Fibroblast of lung (primary cell): ENCODE data around the gene WNT11. TPM values are rescaled to one million over a fixed set of nuclear protein-coding genes. Genes with fewer than 3 reads are reported as not detected.
"Not testable (repeated sequence)": the region's sequence is repeated elsewhere in the genome, so short reads cannot be mapped to it uniquely, and the experiment has no call there.

Source experiments
- DNase-seq, 2 donors: peaks; one replicate each; pipeline versions ENCODE4 v3.0.0 to v3.0.0-alpha.2; 2010; ENCODE audit warnings: low read depth in 2 of 2
- H2AFZ ChIP-seq: 2 replicates; pipeline ENCODE4 v1.5.1; 2012; ENCODE audit warnings: low read length, control low read depth, inconsistent platforms
- H3K27ac ChIP-seq: 2 replicates; pipeline ENCODE4 v1.5.1; 2011; ENCODE audit warnings: low read length, control low read depth; ENCODE audit not compliant: insufficient read depth
- H3K27me3 ChIP-seq: 2 replicates; pipeline ENCODE4 v1.5.1; 2011; ENCODE audit warnings: mild to moderate bottlenecking, low read length; ENCODE audit not compliant: control insufficient read depth, insufficient read depth
- H3K36me3 ChIP-seq: 2 replicates; pipeline ENCODE4 v1.5.1; 2011; ENCODE audit warnings: low read length; ENCODE audit not compliant: control insufficient read depth, insufficient read depth
- H3K4me1 ChIP-seq: 2 replicates; pipeline ENCODE4 v1.5.1; 2011; ENCODE audit warnings: low read length; ENCODE audit not compliant: control insufficient read depth, insufficient read depth; ENCODE audit errors: extremely low read depth
- H3K4me2 ChIP-seq: 2 replicates; pipeline ENCODE4 v1.5.1; 2011; ENCODE audit warnings: low read length, control low read depth; ENCODE audit not compliant: insufficient read depth; ENCODE audit errors: extremely low read depth
- H3K4me3 ChIP-seq, 4 experiments: fragments of 200-600 bp in 1 of 4; sonication (generic) in 1 of 4; replicated peaks in 1 of 4; 2 replicates each; pipeline ENCODE4 v1.5.1; 2011 to 2016; ENCODE audit warnings: low read length in 4 of 4, low read depth in 3 of 4, mild to moderate bottlenecking in 3 of 4, control low read depth in 2 of 4, inconsistent platforms in 1 of 4, mixed read lengths in 1 of 4; ENCODE audit not compliant: insufficient read depth in 1 of 4; ENCODE audit errors: control extremely low read depth in 1 of 4
- H3K79me2 ChIP-seq: 2 replicates; pipeline ENCODE4 v1.5.1; 2012; ENCODE audit warnings: mild to moderate bottlenecking, low read length, inconsistent platforms; ENCODE audit not compliant: control insufficient read depth, insufficient read depth
- H3K9ac ChIP-seq: 2 replicates; pipeline ENCODE4 v1.5.1; 2011; ENCODE audit warnings: mild to moderate bottlenecking, low read length, control low read depth; ENCODE audit not compliant: insufficient read depth
- H3K9me3 ChIP-seq: 2 replicates; pipeline ENCODE4 v1.5.1; 2012; ENCODE audit warnings: low read depth, low read length; ENCODE audit not compliant: control insufficient read depth, insufficient read depth
- H4K20me1 ChIP-seq: 2 replicates; pipeline ENCODE4 v1.5.1; 2011; ENCODE audit warnings: low read length; ENCODE audit not compliant: control insufficient read depth, insufficient read depth; ENCODE audit errors: extremely low read depth
- CTCF ChIP-seq, 2 donors: IDR thresholded peaks in 1 of 2; conservative IDR thresholded peaks in 1 of 2; 1 replicate in 1 of 2; 2 replicates in 1 of 2; pipeline ENCODE4 v1.5.1; 2011 to 2012; ENCODE audit warnings: low read length in 2 of 2, control low read depth in 1 of 2, inconsistent platforms in 1 of 2, low read depth in 1 of 2, mild to moderate bottlenecking in 1 of 2
- EZH2 ChIP-seq: IDR thresholded peaks from 2 replicates; pipeline ENCODE4 v1.5.1; 2012; ENCODE audit warnings: low read length, control low read depth, mild to moderate bottlenecking; ENCODE audit errors: missing control alignments
- polyA plus RNA-seq, 2 donors: library from polyadenylated mRNA; depleted of rRNA in 1 of 2; stranded (reverse) in 1 of 2; unstranded in 1 of 2; fragments of >200 nt; gene quantifications; 2 replicates each; pipeline ENCODE4 v1.2.1, GENCODE V29; 2011 to 2012; ENCODE audit warnings: missing spikeins in 1 of 2
- total RNA-seq: library from RNA; depleted of rRNA; stranded (reverse); fragments of >200 nt; gene quantifications from 2 replicates; pipeline ENCODE4 v1.2.1, GENCODE V29; 2014

Gene WNT11
- total and polyA plus RNA-seq, 2 donors (not counting 1 experiment from before 2014, with no cell fraction given) = 0.07 to 0.33 TPM

- Histone ChIP-seq H3K27ac (no peak overlapping the region), H3K79me2 (no peaks in the 10 kb centered on the region), H3K4me2 (no peak overlapping the region), H3K9me3 (no peaks in the 10 kb centered on the region), H3K9ac (no peak overlapping the region), H3K4me1 (no peaks in the 10 kb centered on the region), H2AFZ (no peak overlapping the region), H3K4me3 (no peak overlapping the region), H3K27me3 (peaks cover 17% of the 10 kb centered on the region), H3K36me3 (no peaks in the 10 kb centered on the region), H4K20me1 (no peaks in the 10 kb centered on the region)
- DNase-seq = no peak
- TF ChIP-seq EZH2 = no peak
- no peak for TF ChIP-seq CTCF (conservative IDR thresholded peaks at IDR 0.05 in 1 of 2, IDR thresholded peaks at IDR 0.05 in 1 of 2; ENCODE audit: low read depth in 1 of 2, low read length in 2 of 2)
These were observed 4.5 kb downstream of the WNT11 start for GRCh38 chr11:76201672-76202412.

DNA sequence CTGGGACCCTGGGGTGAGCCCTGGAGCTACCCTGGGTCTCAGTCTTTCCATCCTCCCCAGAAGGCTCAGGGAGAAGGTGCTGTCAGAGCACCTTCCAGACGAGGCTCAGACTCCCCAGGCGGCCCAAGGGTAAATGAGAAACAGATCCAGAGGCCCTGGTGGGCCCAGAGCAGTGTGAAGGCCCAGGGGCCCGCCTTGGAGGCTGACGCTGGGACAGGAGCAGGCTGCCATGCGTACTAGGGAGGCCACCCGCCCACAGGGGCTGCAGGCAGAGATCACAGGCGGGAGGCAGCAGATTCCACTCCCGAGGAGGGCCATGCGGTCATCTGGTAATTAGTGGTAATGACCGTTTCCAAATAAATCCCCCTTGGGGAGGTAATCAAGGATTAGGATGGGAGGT, 5.2 kb downstream of the WNT11 start:
- Histone ChIP-seq H3K36me3 (no peaks in the 10 kb centered on the region), H3K4me1 (no peaks in the 10 kb centered on the region), H4K20me1 (no peaks in the 10 kb centered on the region), H3K9ac (no peak overlapping the region), H3K9me3 (no peaks in the 10 kb centered on the region), H3K4me3 (no peak overlapping the region), H2AFZ (no peak overlapping the region), H3K79me2 (no peaks in the 10 kb centered on the region), H3K27ac (no peak overlapping the region), H3K4me2 (no peak overlapping the region), H3K27me3 (peaks cover 13% of the 10 kb centered on the region)
- DNase-seq = no peak
- no peak for TF ChIP-seq CTCF (conservative IDR thresholded peaks at IDR 0.05 in 1 of 2, IDR thresholded peaks at IDR 0.05 in 1 of 2; ENCODE audit: low read depth in 1 of 2, low read length in 2 of 2)

DNA sequence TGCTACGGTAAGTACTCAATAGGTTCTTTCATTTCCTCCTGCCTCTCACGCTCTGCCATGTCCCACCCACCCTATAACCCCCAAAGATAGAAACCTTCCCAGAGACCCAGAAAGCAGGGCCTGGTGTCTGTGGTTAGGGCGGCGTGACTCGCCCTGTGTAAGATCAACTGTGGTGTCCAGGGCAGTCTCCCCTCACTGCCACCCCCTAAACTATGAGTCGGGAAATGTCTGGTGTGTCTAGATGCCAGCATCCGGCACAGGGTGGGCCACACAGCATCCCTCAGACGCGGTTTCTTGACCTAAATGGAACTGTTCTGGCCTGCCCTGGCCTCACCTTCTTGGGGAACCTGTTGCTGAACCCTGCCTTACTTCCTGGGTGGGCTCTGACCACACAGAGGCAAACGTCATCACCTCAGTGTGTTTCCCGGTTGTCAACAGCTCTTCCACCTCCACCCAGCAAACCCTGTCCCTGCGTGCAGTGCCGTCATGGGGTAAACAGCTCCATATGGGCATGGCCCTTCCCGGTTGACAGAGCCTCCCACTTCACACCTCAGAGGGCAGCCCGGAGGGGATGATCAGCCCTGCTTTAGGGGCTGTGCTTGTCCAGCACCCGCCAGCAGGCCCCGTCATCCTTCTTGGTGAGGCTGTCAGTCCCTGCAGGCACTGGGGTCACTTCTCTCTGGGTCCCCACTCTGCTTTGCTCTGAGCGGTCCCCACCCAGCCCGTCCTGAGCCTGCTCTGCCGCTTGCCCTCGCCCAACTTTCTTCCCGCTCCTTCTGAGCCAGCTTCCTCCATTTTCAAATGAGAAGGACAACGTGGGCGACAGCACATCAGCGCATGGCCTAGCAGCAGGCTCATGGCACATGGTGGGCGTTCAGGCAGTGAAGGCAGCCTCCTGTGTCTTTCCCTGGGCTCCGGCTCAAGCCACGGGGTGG, 6.0 kb downstream of the WNT11 start:
- Histone ChIP-seq H3K4me2 (no peak overlapping the region), H3K79me2 (no peaks in the 10 kb centered on the region), H3K4me1 (no peaks in the 10 kb centered on the region), H2AFZ (no peak overlapping the region), H3K4me3 (no peak overlapping the region), H3K9me3 (no peaks in the 10 kb centered on the region), H3K36me3 (no peaks in the 10 kb centered on the region), H3K27me3 (peaks cover 6% of the 10 kb centered on the region), H3K9ac (no peak overlapping the region), H4K20me1 (no peaks in the 10 kb centered on the region), H3K27ac (no peak overlapping the region)
- TF ChIP-seq EZH2 (no peak), CTCF (conservative IDR thresholded peaks at IDR 0.05 in 1 of 2, IDR thresholded peaks at IDR 0.05 in 1 of 2; ENCODE audit: low read depth in 1 of 2, low read length in 2 of 2) (no peak)
- no peak for DNase-seq

- H3K4me2 ChIP-seq, H3K27me3 ChIP-seq, H2AFZ ChIP-seq, H4K20me1 ChIP-seq, H3K79me2 ChIP-seq, H3K4me3 ChIP-seq, H3K4me1 ChIP-seq, H3K27ac ChIP-seq, DNase-seq, H3K36me3 ChIP-seq, H3K9me3 ChIP-seq, H3K9ac ChIP-seq: not testable (repeated sequence)
These were observed 7.6 kb downstream of the WNT11 start for GRCh38 chr11:76198691-76199090.
